GM21737 (cell line): ENCODE measurements around the gene SLC22A23.

ENCODE experiments used
- ATAC-seq: cut with Tn5 transposase; IDR thresholded peaks from one replicate; pipeline ENCODE4 v1.9.1; 2021; ENCODE audit warnings: mild to moderate bottlenecking, moderate library complexity; ENCODE audit not compliant: unreplicated experiment

SLC22A23 gene

GRCh38 chr6:3456898-3457709 lies at the start of gene SLC22A23:
Gene SLC22A23, minus strand, starts transcription at chr6:3457050. Its CDS starts 491 bp downstream, at chr6:3456559.
- no peak for ATAC-seq

- ATAC-seq = no peak
Measured at GRCh38 chr6:3506200-3506599, 49.4 kb upstream of the SLC22A23 start.

- ATAC-seq = no peak
Measured at GRCh38 chr6:3504938-3505805, 48.3 kb upstream of the SLC22A23 start.

GRCh38 chr6:3504354-3504753 lies 47.5 kb upstream of the SLC22A23 start:
- no peak for ATAC-seq

- no peak for ATAC-seq
Measured at GRCh38 chr6:3501826-3502500, 45.1 kb upstream of the SLC22A23 start.

GRCh38 chr6:3500262-3501014 lies 43.6 kb upstream of the SLC22A23 start:
- ATAC-seq = no peak

- ATAC-seq = no peak
Measured at GRCh38 chr6:3499603-3500002, 42.8 kb upstream of the SLC22A23 start.

GRCh38 chr6:3496395-3496794 lies 39.5 kb upstream of the SLC22A23 start:
- no peak for ATAC-seq

GRCh38 chr6:3494391-3495100 lies 37.7 kb upstream of the SLC22A23 start:
- no peak for ATAC-seq

- ATAC-seq = no peak
Measured at GRCh38 chr6:3490625-3490980, 33.8 kb upstream of the SLC22A23 start.

GRCh38 chr6:3489961-3490624 lies 33.2 kb upstream of the SLC22A23 start:
- no peak for ATAC-seq

- no peak for ATAC-seq
Measured at GRCh38 chr6:3489027-3489757, 32.3 kb upstream of the SLC22A23 start.

- no peak for ATAC-seq
Measured at GRCh38 chr6:3484946-3485345, 28.1 kb upstream of the SLC22A23 start.

- ATAC-seq = no peak
Measured at GRCh38 chr6:3484192-3484591, 27.3 kb upstream of the SLC22A23 start.

GRCh38 chr6:3483675-3484074 lies 26.8 kb upstream of the SLC22A23 start:
- ATAC-seq = no peak

- ATAC-seq = no peak
Measured at GRCh38 chr6:3482869-3483268, 26.0 kb upstream of the SLC22A23 start.

- ATAC-seq = no peak
Measured at GRCh38 chr6:3481640-3482039, 24.8 kb upstream of the SLC22A23 start.

- ATAC-seq = no peak
Measured at GRCh38 chr6:3480009-3480408, 23.2 kb upstream of the SLC22A23 start.

GRCh38 chr6:3473773-3474172 lies 16.9 kb upstream of the SLC22A23 start:
- ATAC-seq = no peak
